H1 (cell line): Measurements from ENCODE around the gene KIAA1328. TPM values are rescaled to one million over a fixed set of nuclear protein-coding genes. Genes with fewer than 3 reads are reported as not detected.

Source experiments
- CTCF ChIA-PET: fragments of 300-600 bp; sonication (Branson Sonifier 250); formaldehyde crosslinking; loops from one replicate; lab custom pipeline; 2021; ENCODE audit not compliant: partially characterized antibody; lab: Charles Lee
- POLR2A ChIA-PET: fragments of 300-600 bp; sonication (Branson Sonifier 250); formaldehyde crosslinking; loops from one replicate; lab custom pipeline; 2021; ENCODE audit warnings: inconsistent platforms; ENCODE audit not compliant: partially characterized antibody; lab: Charles Lee
- DNase-seq, 2 experiments: peaks; one replicate each; pipeline versions ENCODE4 v3.0.0 to v3.0.0-alpha.2; 2010 to 2022; ENCODE audit warnings: low spot score in 2 of 2, low read depth in 1 of 2, mixed read lengths in 1 of 2
- FAIRE-seq: peaks from 2 replicates; lab custom pipeline; 2011; peaks lifted over from hg19 to GRCh38; lab: Jason Lieb, UNC
- H2AFZ ChIP-seq: 2 replicates; pipeline ENCODE4 v1.8.1; 2012; ENCODE audit warnings: low read length, inconsistent platforms
- H2AK5ac ChIP-seq: 2 replicates; pipeline ENCODE4 v1.6.1; 2013; ENCODE audit warnings: low read depth, low read length
- H2BK120ac ChIP-seq: replicated peaks from 2 replicates; pipeline ENCODE3; 2013; ENCODE audit warnings: low read depth, low read length, inconsistent platforms
- H2BK12ac ChIP-seq: 2 replicates; pipeline ENCODE4 v1.6.1; 2013; ENCODE audit warnings: low read depth, low read length
- H2BK15ac ChIP-seq: 2 replicates; pipeline ENCODE4 v1.6.1; 2013; ENCODE audit warnings: low read length
- H2BK20ac ChIP-seq: 2 replicates; pipeline ENCODE4 v1.6.1; 2013; ENCODE audit warnings: low read length
- H2BK5ac ChIP-seq: 2 replicates; pipeline ENCODE4 v1.6.1; 2013; ENCODE audit warnings: low read depth, low read length
- H3K14ac ChIP-seq: 2 replicates; pipeline ENCODE4 v1.6.1; 2013; ENCODE audit warnings: inconsistent platforms; ENCODE audit not compliant: insufficient read length
- H3K18ac ChIP-seq: 2 replicates; pipeline ENCODE4 v1.6.1; 2013; ENCODE audit warnings: low read length; ENCODE audit errors: extremely low read depth
- H3K23ac ChIP-seq: 2 replicates; pipeline ENCODE4 v1.6.1; 2013; ENCODE audit warnings: inconsistent platforms; ENCODE audit not compliant: insufficient read length
- H3K23me2 ChIP-seq: 2 replicates; pipeline ENCODE4 v1.6.1; 2013; ENCODE audit warnings: low read depth, low read length
- H3K27ac ChIP-seq: 2 replicates; pipeline ENCODE4 v1.6.1; 2011; ENCODE audit warnings: low read depth, low read length, inconsistent platforms
- H3K27me3 ChIP-seq, 4 experiments: replicated peaks in 1 of 4; 1 replicate in 1 of 4; 2 replicates in 3 of 4; pipeline versions ENCODE4 v1.6.1 to v1.8.1; 2011 to 2013; ENCODE audit warnings: low read length in 3 of 4, mild to moderate bottlenecking in 3 of 4, inconsistent platforms in 2 of 4, mixed read lengths in 2 of 4, moderate library complexity in 1 of 4; ENCODE audit not compliant: control insufficient read depth in 3 of 4, insufficient read depth in 3 of 4; ENCODE audit errors: extremely low read depth in 1 of 4
- H3K36me3 ChIP-seq, 4 experiments: 2 replicates each; pipeline versions ENCODE4 v1.6.1 to v1.8.1; 2011 to 2013; ENCODE audit warnings: mild to moderate bottlenecking in 4 of 4, low read length in 3 of 4, moderate library complexity in 2 of 4, control low read depth in 1 of 4, inconsistent platforms in 1 of 4; ENCODE audit not compliant: insufficient read depth in 4 of 4, control insufficient read depth in 2 of 4
- H3K4ac ChIP-seq: replicated peaks from 2 replicates; pipeline ENCODE3; 2013; ENCODE audit warnings: low read length, low read depth, mixed read lengths, inconsistent platforms; ENCODE audit not compliant: insufficient read length
- H3K4me1 ChIP-seq, 4 experiments: replicated peaks in 1 of 4; 1 replicate in 1 of 4; 2 replicates in 3 of 4; pipeline versions ENCODE4 v1.6.1 to v1.8.1; 2011 to 2013; ENCODE audit warnings: low read length in 3 of 4, inconsistent platforms in 2 of 4, mixed read lengths in 1 of 4; ENCODE audit not compliant: insufficient read depth in 4 of 4, control insufficient read depth in 3 of 4
- H3K4me2 ChIP-seq, 2 experiments: 2 replicates each; pipeline versions ENCODE4 v1.6.1 to v1.8.1; 2011 to 2013; ENCODE audit warnings: low read depth in 2 of 2, low read length in 2 of 2, control low read depth in 1 of 2, inconsistent platforms in 1 of 2, mild to moderate bottlenecking in 1 of 2; ENCODE audit not compliant: insufficient read depth in 1 of 2
- H3K4me3 ChIP-seq, 4 experiments: fragments of 200-600, 300-600 bp in 1 of 4; sonication (generic), shearing (Covaris generic), sonication (Bioruptor Twin) in 1 of 4; 2 replicates each; pipeline versions ENCODE4 v1.5.1 to v1.8.1; 2011 to 2016; ENCODE audit warnings: low read length in 4 of 4, low read depth in 3 of 4, control low read depth in 2 of 4, inconsistent platforms in 2 of 4, mild to moderate bottlenecking in 2 of 4, mixed read lengths in 1 of 4, moderate library complexity in 1 of 4; ENCODE audit not compliant: insufficient read depth in 2 of 4; ENCODE audit errors: extremely low read depth in 1 of 4
- H3K56ac ChIP-seq: replicated peaks from 2 replicates; pipeline ENCODE3; 2013; ENCODE audit warnings: low read depth, mild to moderate bottlenecking, mixed read lengths, low read length, inconsistent platforms; ENCODE audit not compliant: insufficient read length
- H3K79me1 ChIP-seq: 2 replicates; pipeline ENCODE4 v1.6.1; 2013; ENCODE audit warnings: low read depth, low read length, control low read depth
- H3K79me2 ChIP-seq, 2 experiments: 2 replicates each; pipeline versions ENCODE4 v1.6.1 to v1.8.1; 2012 to 2013; ENCODE audit warnings: low read length in 2 of 2, mild to moderate bottlenecking in 2 of 2, inconsistent platforms in 1 of 2; ENCODE audit not compliant: insufficient read depth in 2 of 2, control insufficient read depth in 1 of 2
- H3K9ac ChIP-seq, 4 experiments: replicated peaks in 1 of 4; 1 replicate in 1 of 4; 2 replicates in 3 of 4; pipeline versions ENCODE4 v1.6.1 to v1.8.1; 2011 to 2013; ENCODE audit warnings: low read depth in 3 of 4, low read length in 3 of 4, control low read depth in 2 of 4, mild to moderate bottlenecking in 2 of 4, moderate library complexity in 2 of 4, inconsistent platforms in 1 of 4; ENCODE audit errors: extremely low read depth in 1 of 4
- H3K9me3 ChIP-seq, 2 experiments: 2 replicates each; pipeline versions ENCODE4 v1.6.1 to v1.8.1; 2012 to 2013; ENCODE audit warnings: mild to moderate bottlenecking in 2 of 2, moderate library complexity in 2 of 2, control low read depth in 1 of 2, inconsistent platforms in 1 of 2, low read depth in 1 of 2, low read length in 1 of 2, mixed read lengths in 1 of 2; ENCODE audit not compliant: insufficient read depth in 2 of 2
- H4K20me1 ChIP-seq, 2 experiments: replicated peaks in 1 of 2; 2 replicates each; pipeline versions ENCODE3 to v1.8.1; 2011 to 2013; ENCODE audit warnings: inconsistent platforms in 2 of 2, low read length in 2 of 2, mild to moderate bottlenecking in 1 of 2; ENCODE audit not compliant: insufficient read depth in 2 of 2, control insufficient read depth in 1 of 2
- H4K5ac ChIP-seq: 2 replicates; pipeline ENCODE4 v1.6.1; 2013; ENCODE audit warnings: low read length, low read depth, mixed read lengths, inconsistent platforms; ENCODE audit not compliant: insufficient read length
- H4K8ac ChIP-seq: 2 replicates; pipeline ENCODE4 v1.8.0; 2013; ENCODE audit warnings: mild to moderate bottlenecking, moderate library complexity, low read length, inconsistent platforms; ENCODE audit not compliant: insufficient read depth; ENCODE audit errors: extremely low read depth
- H4K91ac ChIP-seq: replicated peaks from 2 replicates; pipeline ENCODE3; 2013; ENCODE audit warnings: low read length, mixed read lengths, inconsistent platforms; ENCODE audit not compliant: insufficient read length
- CBX5 ChIP-seq: fragments of 300-800, 300-1000 bp; sonication (generic); IDR thresholded peaks from 2 replicates; pipeline ENCODE4 v1.7.1; 2016; ENCODE audit warnings: antibody characterized with exemption, low read length, low read depth
- CTBP2 ChIP-seq: IDR thresholded peaks from 2 replicates; pipeline ENCODE4 v1.7.0; 2011; ENCODE audit warnings: borderline replicate concordance, mild to moderate bottlenecking, moderate library complexity, mixed read lengths, low read length; ENCODE audit not compliant: insufficient read depth, insufficient read length
- MAFK ChIP-seq: IDR thresholded peaks from 2 replicates; pipeline ENCODE4 v1.6.1; 2012; ENCODE audit warnings: low read depth, mild to moderate bottlenecking, improper control_type of control experiment, low read length
- NANOG ChIP-seq: IDR thresholded peaks from 2 replicates; pipeline ENCODE4 v1.6.1; 2011; ENCODE audit warnings: low read length, low read depth, mild to moderate bottlenecking, inconsistent platforms; ENCODE audit not compliant: insufficient read depth, poor library complexity, severe bottlenecking
- RNF2 ChIP-seq: fragments of 200-900, 300-1000 bp; sonication (generic); IDR thresholded peaks from 2 replicates; pipeline ENCODE4 v1.7.1; 2016; ENCODE audit warnings: borderline replicate concordance, low read depth, mild to moderate bottlenecking, antibody characterized with exemption, low read length; ENCODE audit not compliant: poor library complexity, severe bottlenecking; ENCODE audit errors: missing control alignments
- SAP30 ChIP-seq: fragments of 300-600 bp; sonication (generic); IDR thresholded peaks from 2 replicates; pipeline ENCODE4 v1.7.1; 2012; ENCODE audit warnings: low read length, moderate library complexity, mild to moderate bottlenecking, inconsistent platforms; ENCODE audit not compliant: insufficient read depth, insufficient replicate concordance
- SIN3A ChIP-seq, 2 experiments: IDR thresholded peaks in 1 of 2; conservative IDR thresholded peaks in 1 of 2; 2 replicates each; pipeline ENCODE4 v1.6.1; 2011 to 2012; ENCODE audit warnings: low read length in 2 of 2, improper control_type of control experiment in 1 of 2, low read depth in 1 of 2, mild to moderate bottlenecking in 1 of 2
- SIX5 ChIP-seq: IDR thresholded peaks from 2 replicates; pipeline ENCODE4 v1.6.1; 2011; ENCODE audit warnings: mild to moderate bottlenecking, low read depth, low read length
- TCF12 ChIP-seq: IDR thresholded peaks from 2 replicates; pipeline ENCODE4 v1.6.1; 2011; ENCODE audit warnings: low read depth, mild to moderate bottlenecking, low read length
- WGBS, 2 experiments: shearing (Covaris generic) in 1 of 2; methylation state at CpG; one replicate each; pipeline versions ENCODE4 v1.1.6 to v1.1.7; 2013 to 2015; ENCODE audit warnings: low lambda C conversion rate in 2 of 2, mixed read lengths in 2 of 2, inconsistent platforms in 1 of 2, low coverage in 1 of 2, missing lambda C conversion rate in 1 of 2; ENCODE audit not compliant: insufficient replicate concordance in 2 of 2, insufficient coverage in 1 of 2, insufficient read length in 1 of 2; ENCODE audit errors: extremely low coverage in 1 of 2, missing lambda C conversion rate in 1 of 2; 5-methylcytosine and 5-hydroxymethylcytosine counted together
- polyA plus RNA-seq, 7 experiments: library from polyadenylated mRNA; depleted of rRNA in 3 of 7; stranded (reverse) in 5 of 7; unstranded in 2 of 7; fragments of >200 nt in 5 of 7; fragments of 200-250 nt in 2 of 7; gene quantifications; 1 replicate in 5 of 7; 2 replicates in 1 of 7; 4 replicates in 1 of 7; pipeline versions ENCODE4 v1.2.1 to v1.2.3, GENCODE V29; 2011 to 2013; ENCODE audit warnings: missing spikeins in 2 of 7, mixed read lengths in 2 of 7
- total RNA-seq: library from RNA; stranded (reverse); fragmentation: NEBNext Ultra II Directional; extraction: Animal tissue kit (Norgen Biotek cat#: 25700); gene quantifications from 2 replicates; pipeline ENCODE4 v1.2.1, GENCODE V29; 2021
- TF ChIP-seq, protein P1 (sequence below): IDR thresholded peaks from 2 replicates; pipeline ENCODE4 v1.6.1; 2012; ENCODE audit warnings: inconsistent platforms

Gene KIAA1328
- total and polyA plus RNA-seq, 2 of the 8 experiments (the other 6 are each of a cell fraction or from before 2014, with no cell fraction given), result 2.6 to 5.7 TPM

- H3K4me2 ChIP-seq, result no peak overlapping the region
- H3K4me3 ChIP-seq, result no peak overlapping the region
- no peak overlapping the region for H3K56ac ChIP-seq
- WGBS, 2 experiments, result 81% methylated on average over 11 of the region's 11 CpGs; no CpG with 5 or more reads in 1 of the 2 experiments
- no peak overlapping the region for H4K5ac ChIP-seq
- H3K79me1 ChIP-seq, result no peaks in the 10 kb centered on the region
- no peak for FAIRE-seq
- H3K27me3 ChIP-seq, result peaks cover 3 to 13% (median 8%) of the 10 kb centered on the region in 4 experiments; a peak in 6 of 7 replicates
- DNase-seq, result no peak
- H2AFZ ChIP-seq, result no peak overlapping the region
- no peaks in the 10 kb centered on the region for H3K9me3 ChIP-seq
- H3K9ac ChIP-seq, result no peak overlapping the region
- ChIA-PET CTCF (interaction anchor here (1.0 to 3.9 kb wide), 7 partner anchors 9 to 316 kb away, joined by 3 to 40 read pairs (median 4); no protein-coding TSS in a partner anchor), POLR2A (no interaction called here)
- H3K4me1 ChIP-seq, result peaks cover 0 to 7% (median 3%) of the 10 kb centered on the region in 4 experiments; a peak in 4 of 7 replicates
- peaks cover 0 to 2% of the 10 kb centered on the region in 2 experiments for H4K20me1 ChIP-seq
- H2BK12ac ChIP-seq, result no peak overlapping the region
- no peaks in the 10 kb centered on the region for H3K79me2 ChIP-seq
- no peak overlapping the region for H3K27ac ChIP-seq
- H4K8ac ChIP-seq, result no peak overlapping the region
- no peaks in the 10 kb centered on the region; the same call in 1 of the 2 replicates for H3K23me2 ChIP-seq
- no peak overlapping the region for H3K4ac ChIP-seq
- H3K14ac ChIP-seq, result no peak overlapping the region
- H2BK120ac ChIP-seq, result no peak overlapping the region
- no peak overlapping the region for H3K18ac ChIP-seq
- no peaks in the 10 kb centered on the region for H3K36me3 ChIP-seq
- H4K91ac ChIP-seq, result no peak overlapping the region
- H2BK20ac ChIP-seq, result no peak overlapping the region
- no peak overlapping the region for H3K23ac ChIP-seq
- no peak overlapping the region for H2AK5ac ChIP-seq
- no peak overlapping the region for H2BK15ac ChIP-seq
- H2BK5ac ChIP-seq, result no peak overlapping the region
- TF ChIP-seq CBX5, result no peak
- no peak for TF ChIP-seq MAFK
- TF ChIP-seq RNF2, result no peak
- no peak for TF ChIP-seq CTBP2
- no peak for TF ChIP-seq NANOG
- TF ChIP-seq SIX5, result no peak
- TF ChIP-seq, protein P1, sequence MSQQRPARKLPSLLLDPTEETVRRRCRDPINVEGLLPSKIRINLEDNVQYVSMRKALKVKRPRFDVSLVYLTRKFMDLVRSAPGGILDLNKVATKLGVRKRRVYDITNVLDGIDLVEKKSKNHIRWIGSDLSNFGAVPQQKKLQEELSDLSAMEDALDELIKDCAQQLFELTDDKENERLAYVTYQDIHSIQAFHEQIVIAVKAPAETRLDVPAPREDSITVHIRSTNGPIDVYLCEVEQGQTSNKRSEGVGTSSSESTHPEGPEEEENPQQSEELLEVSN, result no peak
- TF ChIP-seq SIN3A (conservative IDR thresholded peaks at IDR 0.05 in 1 of 2, IDR thresholded peaks at IDR 0.05 in 1 of 2; ENCODE audit: low read depth in 1 of 2, low read length in 2 of 2), result no peak
- no peak for TF ChIP-seq SAP30
- TF ChIP-seq TCF12, result no peak
These were observed 429.9 kb downstream of the KIAA1328 start for GRCh38 chr18:37258819-37259218.
